Myocyte (in vitro differentiated cells): ENCODE measurements around the gene CYTH4. TPM values are rescaled to one million over a fixed set of nuclear protein-coding genes. Genes with fewer than 3 reads are reported as not detected.
"Not testable (repeated sequence)": the region's sequence is repeated elsewhere in the genome, so short reads cannot be mapped to it uniquely, and the experiment has no call there.

Source experiments
- DNase-seq: peaks from one replicate; pipeline ENCODE4 v3.0.0-alpha.2; 2012; ENCODE audit warnings: low read depth
- total RNA-seq: library from RNA; depleted of rRNA; stranded (reverse); fragments of >200 nt; gene quantifications from 2 replicates; pipeline ENCODE4 v1.2.3, GENCODE V29; 2014

The CYTH4 gene
- total RNA-seq, 1 donor from 2014 or later: not detected

DNA sequence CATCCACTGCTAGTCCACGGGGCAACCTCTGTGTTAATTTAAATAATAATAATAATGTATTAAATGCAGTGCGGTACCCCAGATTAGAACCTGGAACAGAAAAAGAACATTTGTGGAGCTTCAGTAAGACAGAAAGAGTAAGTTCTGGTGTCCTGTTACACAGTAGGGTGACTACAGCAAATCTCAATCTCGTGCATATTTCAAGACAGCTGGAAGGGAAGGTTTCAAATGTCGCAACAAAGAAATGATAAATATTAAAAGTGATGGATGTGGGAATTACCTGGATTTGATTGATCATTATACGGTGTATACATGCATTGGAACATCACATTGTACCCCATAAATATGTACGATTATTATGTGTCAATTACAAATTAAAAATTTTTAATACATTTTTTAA lies 36.6 kb upstream of the CYTH4 start:
- DNase-seq: no peak

DNA sequence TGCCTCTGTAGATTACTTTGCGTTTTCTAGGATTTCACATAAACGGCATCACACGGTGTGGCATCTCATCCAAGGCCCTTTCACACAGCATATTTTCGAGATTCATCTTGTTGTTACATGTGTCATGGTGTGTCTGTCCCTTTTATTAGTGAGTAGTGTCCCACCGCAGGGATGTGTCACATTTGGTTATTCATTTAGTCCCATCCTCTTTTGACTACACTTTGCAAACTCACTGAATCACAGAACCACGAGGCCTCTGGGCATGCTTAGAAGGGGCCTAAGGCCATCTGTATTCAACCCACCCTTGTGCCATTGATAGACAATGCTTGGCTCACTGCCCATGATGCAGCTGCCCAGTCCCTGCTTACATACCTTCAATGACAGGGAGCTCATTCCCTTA lies 34.1 kb upstream of the CYTH4 start:
- DNase-seq: peak; percentile 37

DNA sequence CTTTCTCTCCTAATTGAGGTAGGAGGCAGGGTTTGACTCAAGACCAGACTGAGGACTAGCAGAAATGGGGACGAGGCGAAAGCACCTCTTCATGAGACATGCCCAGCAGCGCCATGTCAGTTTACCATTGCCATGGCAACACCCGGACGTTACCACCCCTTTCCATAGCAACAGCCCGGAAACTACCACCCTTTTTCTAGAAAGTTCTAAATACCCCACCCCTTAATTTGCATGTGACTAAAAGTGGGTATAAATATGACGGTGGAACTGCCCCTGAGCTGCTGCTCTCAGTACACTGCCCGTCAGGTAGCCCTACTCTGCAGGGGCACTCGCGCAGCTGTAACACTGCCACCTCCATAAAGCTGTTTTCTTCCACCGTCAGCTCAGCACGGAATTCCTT lies 32.3 kb upstream of the CYTH4 start:
- DNase-seq: no peak

DNA sequence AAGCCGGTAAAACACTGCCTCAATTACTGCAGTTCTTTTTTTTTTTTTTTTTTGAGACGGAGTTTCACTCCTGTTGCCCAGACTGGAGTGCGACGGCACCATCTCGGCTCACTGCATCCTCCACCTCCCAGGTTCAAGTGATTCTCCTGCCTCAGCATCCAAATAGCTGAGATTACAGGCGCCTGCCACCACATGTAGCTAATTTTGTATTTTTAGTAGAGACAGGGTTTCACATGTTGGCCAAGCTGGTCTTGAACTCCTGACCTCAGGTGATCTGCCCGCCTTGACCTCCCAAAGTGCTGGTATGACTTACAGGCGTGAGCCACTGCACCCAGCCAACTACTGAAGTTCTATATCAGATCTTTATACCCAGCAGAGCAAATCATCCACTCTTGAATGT lies 30.5 kb upstream of the CYTH4 start:
- DNase-seq: not testable (repeated sequence)

DNA sequence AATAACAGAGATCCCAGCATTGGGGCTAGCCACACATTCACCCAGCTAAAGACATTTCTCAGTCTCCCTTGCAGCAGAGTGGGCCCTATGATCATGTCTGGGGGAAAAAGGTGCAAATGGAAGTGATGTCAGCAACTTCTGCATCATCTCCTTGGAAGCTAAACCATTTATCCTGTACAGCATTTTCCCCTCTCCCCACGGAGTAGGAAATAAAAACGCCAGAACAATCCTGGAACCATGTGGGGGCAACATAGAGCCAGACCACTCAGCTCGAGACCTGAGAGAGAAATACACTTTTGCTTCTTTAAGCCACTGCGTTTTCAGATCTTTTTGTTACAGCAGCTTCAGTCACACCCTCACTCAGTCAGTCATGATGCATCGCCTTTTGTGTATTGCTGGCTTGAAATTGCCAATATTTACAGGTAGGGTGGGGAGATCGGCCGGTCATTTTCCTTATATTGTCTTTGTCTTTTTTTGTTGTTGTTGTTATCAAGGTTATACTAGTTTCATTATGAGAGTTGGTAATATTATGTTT lies 29.1 kb upstream of the CYTH4 start:
- DNase-seq: no peak

DNA sequence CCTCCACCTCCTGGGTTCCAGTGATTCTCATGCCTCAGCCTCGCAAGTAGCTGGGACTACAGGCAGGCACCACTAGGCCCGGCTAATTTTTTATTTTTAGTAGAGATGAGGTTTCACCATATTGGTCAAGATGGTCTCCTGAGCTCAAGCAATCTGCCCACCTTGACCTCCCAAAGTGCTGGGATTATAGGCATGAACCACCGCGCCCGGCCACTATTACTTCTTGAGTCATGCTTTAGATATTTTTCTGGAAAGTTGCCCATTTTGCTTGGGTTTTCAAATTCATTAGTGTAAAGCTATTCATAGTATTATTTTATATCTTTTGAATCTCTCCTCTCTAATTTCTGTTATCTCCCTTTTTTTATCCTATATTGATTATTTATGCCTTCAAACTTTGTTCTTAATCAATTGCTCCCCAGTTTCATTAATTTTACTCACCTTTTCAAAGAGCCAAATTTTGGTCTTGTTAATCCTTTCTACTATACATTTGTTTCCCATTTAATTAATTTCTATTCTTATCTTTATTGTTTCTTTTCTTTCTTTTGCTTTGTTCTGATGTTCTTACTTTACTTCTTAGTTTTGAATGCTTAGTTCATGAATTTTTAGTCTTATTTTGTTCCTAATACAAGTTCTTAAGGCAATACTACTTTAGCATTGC lies 28.0 kb upstream of the CYTH4 start:
- peak; percentile 36 for DNase-seq

DNA sequence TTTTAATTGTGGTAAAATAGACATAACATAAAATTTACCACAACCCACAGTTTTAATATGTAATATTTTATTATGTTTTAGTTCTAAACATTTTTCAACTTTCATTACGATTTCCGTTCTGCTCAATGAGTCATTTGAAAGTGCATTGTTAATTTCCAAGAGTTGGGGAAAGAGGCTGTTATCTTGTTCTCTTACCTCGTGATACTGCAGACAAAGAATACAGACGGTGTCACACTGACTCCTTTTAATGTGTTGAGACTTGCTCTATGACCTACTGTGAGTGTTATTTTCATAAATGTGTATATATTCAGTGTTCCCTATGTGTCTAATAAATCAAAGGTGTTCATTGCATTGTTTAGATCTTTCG lies 27.5 kb upstream of the CYTH4 start:
- DNase-seq: no peak

DNA sequence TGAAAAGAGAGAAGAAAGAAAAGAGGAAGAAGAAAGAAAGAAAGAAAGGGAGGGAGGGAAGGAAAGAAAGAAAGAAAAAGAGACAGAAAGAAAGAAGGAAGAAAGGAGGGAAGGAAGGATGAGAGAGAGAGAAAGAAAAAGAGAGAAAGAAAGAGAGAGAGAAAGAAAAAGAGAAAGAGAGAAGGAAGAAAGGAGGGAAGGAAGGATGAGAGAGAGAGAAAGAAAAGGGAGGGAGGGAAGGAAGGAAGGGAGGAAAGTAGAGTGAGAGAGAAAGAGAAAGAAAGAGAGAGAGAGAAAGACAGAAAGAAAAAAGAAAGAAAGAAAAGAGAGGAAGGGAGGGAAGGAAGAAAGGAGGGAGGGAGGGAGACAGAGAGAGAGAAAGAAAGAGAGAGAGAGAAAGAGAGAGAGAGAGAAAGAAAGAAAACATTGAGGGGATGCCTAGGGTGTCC lies 26.7 kb upstream of the CYTH4 start:
- DNase-seq: no peak

DNA sequence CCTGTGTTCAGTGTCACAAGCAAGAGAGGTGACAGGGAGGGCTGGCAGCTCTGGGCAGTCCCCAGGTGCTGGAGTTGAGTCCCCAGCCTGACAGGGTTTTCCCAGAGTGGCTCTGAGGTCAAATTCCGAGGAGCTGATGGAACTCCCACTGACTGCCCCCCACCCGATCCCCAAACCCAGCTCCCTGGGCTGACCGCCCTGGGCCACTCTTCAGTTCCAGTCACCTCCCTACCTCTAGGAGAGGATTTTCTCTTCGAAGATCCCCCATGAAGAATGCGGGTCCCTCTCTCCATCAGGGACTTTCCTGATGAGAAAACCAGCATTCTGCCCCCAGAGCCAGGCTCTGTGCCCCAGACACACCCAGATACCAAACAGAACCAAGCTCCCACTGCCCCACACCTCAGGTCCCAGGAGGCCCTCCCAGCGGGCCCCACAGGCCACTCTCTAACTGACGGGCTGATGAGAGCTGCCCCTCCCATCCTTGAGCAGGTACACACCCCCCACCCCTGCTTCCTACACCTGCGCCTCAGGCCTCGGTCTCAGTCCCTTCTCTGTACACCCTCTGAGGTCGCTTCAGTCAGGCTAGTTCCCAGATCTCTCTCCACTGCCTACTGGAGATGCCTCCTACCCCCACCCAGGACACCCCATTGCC lies 26.1 kb upstream of the CYTH4 start:
- no peak for DNase-seq

DNA sequence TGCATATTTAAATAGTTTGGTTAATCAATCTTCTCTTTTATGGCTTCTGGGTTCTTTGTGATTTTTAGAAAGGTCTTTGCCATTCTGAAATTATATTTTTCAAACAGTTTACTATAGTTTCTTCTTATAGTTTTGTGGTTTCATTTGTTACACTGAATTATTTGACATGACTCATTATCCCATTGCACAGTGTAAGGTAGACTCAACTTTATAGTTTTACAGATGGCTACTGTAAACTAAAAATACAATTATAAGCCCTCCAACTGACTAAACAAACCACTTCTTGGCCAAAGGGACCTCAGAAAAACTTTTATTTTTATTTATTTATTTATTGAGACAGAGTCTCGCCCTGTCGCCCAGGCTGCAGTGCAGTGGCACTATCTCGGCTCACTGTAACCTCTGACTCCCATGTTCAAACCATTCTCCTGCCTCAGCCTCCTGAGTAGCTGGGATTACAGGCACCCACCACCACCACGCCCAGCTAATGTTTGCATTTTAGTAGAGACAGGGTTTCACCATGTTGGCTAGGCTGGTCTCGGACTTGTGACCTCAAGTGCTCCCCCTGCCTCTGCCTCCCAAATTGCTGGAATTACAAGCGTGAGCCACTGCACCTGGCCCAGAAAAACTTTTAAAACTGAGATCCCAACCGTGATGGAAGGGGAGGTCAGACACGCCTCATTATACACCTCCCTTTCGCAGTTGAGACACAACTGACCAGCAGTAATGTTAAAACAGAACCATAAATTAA lies 24.1 kb upstream of the CYTH4 start:
- no peak for DNase-seq

DNA sequence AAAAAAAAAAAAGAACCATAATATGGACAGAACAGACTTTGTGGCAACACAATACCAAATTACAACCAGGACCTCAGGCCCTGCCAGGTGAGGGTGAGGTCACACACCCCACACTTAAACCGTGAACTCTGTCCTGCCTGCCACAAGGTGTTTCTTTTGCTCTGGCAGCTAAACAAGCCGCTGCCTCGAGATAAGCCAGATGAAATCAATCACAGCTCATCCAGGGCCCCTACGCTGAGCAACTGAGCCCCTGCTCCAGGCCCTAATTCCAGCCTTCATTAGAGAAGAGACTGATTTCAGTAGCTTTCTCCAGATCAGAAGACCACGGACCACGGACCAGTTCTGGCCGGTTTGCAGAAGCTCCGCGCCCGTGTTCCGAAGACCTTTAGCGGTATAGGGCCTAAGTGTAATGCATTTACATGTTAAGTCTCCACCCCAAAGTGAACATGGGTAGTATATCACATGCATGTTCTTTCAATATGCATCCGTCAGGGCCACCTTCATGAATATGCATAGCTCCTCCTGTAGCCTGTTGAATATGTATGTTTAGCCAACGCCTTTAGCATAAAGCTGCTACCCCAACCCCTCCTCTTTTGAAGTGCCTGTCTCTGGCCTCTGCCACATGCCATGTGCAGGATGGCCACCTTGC lies 23.4 kb upstream of the CYTH4 start:
- no peak for DNase-seq

DNA sequence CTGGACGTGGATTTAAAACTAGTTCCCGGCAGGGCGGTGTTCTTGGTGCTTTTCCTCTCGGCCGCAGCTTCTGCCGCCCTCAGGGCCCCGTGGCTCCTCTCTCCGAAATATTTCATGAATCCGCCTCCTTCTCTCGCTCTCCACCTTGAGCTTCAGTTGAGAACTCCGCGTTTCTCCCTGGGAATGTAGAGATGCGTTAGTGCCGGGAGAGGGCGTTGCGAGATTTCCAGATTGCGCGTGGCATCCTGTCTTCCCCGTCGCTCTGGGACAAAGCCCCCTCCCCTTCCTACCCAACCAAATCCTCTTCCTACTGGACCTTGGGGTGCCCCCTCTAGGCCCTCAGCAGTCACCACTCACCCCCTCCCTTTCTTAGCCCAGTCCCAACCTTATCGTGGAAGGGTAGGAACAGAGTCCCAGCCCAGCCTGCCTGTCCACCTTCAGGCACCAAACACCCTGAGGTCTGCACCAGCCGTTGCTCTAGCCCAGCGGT lies 22.7 kb upstream of the CYTH4 start:
- peak; percentile 38 for DNase-seq

DNA sequence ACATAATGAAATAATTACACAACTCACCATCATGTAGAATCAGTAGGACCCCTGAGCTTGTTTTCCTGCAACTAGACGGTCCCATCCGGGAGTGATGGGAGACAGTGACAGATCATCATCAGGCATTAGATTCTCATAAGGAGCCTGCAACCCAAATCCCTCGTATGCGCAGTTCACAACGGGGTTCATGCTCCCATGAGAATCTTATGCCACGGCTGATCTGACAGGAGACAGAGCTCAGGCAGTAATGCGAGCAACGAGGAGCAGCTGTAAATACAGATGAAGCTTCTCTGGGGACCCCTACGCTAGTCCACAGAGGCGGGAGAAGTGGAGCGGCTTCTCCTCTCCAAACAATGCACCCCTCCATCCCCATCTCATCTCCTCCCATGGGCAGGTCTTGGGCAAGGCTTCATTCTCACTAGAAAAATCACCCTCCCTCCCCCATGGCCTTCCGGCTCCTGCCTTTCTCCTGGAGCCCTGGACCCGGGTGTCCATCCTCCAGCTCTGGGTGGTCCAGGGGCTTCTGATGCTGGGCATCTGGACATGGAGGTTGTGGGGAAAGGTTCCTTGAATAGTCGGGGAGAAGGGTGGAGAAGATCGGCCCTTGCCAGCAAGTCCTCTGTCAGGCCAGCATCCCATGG lies 22.0 kb upstream of the CYTH4 start:
- no peak for DNase-seq

DNA sequence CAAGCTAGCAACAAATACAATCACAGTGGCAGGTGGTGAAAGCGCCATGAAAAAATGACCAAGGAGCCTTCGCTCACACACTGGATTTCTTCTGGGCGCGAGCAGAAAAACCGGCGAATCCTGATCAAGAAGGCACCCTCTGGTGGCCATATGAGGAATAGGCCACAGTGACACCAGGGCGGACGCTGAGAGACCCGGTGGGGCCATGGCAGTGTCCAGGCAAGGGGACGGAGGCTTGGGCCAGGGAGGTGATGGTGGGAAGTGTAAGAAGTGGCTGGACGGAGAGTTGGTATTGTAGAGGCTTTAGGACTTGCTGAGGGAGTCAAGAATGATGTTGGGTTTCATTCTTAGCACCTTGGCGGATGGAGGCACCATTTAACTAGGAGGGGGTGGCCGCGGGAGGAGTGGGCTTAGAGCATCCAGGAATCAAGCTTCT lies 21.4 kb upstream of the CYTH4 start:
- peak; percentile 62 for DNase-seq

DNA sequence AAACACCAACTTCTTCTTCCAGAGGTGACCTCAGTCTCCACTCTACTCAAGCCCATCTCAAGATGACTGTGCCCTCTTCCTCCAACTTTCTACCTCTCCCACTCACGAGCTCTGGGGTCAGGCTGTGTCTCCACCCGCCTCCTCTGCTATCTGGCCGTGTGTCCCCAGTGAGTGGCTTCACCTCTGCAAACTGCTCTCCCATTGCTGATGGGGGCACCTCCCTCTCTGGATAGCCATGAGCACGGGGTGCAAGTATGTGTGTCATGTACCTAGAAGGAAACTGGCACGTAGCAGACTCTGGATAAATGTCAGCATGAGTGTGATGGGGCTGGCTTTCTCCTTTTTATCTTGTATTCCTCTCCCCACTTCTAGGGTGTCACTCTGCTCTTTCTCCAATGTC lies 20.0 kb upstream of the CYTH4 start:
- no peak for DNase-seq

DNA sequence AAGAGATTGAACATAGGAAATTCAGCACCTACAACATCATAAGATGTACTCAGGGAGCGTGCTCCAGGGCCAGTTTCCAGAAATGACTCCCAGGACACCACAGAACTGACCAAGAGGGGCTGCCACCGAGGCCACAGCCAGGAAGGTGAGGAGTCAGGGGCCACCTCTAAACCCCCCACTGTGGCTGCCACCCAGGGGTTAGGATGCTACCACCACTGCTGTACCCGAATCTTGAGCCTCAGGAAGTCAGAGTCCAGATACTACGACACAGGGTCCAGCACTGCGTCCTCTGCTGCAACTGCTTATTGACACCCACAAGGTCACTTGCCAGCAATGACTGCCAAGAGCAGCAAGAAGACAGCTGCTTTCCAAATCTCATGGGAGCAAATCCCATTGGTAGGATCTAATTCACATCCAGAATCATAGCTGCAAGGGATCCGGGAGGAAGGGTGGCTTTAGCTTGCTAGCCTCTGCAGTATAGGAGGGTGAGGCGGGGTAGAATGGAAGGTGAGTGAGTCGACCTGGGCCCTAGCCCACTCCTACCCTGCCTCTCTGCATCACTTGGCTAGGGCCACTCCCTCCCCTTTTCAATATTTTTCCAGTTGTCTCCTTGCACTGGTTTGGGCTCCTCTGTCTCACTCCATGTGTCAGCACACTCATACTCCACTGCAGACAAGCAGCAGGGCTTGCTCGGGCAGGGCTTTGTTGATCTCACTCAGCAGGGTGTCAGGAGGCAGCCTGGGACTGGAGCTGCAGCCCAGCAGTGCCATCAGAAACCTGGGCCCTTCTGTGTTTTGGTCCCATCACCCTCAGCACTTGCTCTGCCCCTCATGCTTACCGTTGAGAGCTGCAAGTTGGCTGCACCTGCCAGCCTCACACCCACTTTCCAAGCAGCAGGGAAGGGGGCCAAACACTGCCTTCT lies 18.1 kb upstream of the CYTH4 start:
- no peak for DNase-seq

DNA sequence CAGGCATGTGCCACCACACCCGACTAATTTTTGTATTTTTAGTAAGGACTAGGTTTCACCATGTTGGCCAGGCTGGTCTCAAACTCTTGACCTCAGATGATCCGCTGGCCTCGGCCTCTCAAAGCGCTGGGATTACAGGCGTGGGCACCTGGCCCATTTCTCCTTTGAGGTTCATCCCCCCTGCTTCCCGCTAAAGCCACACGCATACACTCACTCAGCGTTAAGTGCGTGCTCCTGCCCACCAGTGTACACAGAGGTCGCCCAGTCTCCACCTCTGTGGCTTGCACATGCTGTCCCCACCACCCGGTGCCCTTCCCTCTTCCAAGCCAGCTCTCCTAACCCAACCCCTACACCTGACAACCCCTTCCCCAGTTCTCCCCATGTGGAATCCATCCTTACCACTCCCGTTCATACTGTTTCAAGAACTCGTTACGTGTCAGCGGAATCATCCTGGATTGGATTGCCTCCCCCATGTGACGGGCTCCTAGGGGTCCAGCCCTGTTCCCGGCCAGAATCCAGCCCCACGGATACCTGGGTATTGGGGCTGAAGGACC lies 15.7 kb upstream of the CYTH4 start:
- DNase-seq: no peak

DNA sequence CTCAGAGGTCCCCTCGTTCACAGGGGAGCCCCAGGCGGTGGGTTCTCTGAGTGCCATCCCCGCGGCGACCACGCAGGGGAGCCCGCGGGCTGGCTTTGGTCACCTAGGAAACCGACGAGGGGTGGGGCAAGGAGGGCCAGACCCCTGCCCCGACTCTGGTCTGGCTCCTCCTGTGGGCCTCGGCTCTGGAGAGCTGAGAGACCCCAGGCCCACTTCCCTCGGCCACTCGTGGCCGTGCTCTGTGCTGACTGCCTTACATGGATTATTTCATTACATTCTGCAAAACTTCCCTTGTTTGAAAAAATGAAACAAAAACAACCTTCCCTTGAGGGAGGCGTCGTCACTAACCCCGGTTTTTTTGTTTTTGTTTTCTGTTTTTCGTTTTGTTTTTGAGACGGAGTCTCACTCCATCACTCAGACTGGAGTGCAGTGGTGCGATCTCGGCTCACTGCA lies 15.1 kb upstream of the CYTH4 start:
- peak; percentile 35 for DNase-seq

DNA sequence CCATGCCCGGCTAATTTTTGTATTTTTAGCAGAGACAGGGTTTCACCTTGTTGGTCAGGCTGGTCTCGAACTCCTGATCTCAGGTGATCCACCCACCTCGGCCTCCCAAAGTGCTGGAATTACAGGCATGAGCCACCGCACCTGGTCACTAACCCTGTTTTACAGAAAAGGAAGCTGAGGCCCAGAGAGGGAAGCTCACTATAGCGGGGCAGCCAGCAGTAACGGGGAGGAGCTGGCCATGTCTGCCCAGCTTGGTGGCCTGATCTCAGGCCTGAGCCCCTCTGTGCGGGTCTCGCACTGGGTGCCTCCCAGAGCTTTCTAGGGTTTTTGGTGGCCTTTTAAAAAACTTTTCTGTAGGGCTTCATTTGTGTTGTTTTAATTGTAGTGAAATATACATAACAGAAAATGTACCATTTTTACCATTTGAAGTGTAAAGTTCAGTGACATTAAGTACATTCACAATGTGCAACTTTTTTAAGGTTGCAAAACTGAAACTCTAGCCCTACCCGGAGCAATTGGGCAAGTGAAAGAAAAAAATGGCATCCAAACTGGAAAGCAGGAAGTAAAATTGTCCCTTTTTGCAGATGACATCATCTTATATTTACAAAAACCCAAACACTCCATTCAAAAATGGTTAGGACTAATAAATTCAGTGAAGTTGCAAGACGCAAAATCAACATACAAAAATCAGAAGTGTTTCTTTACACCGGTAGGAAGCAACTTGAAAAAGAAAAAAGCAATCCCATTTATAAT lies 14.5 kb upstream of the CYTH4 start:
- DNase-seq: no peak
